Measurements from ENCODE around the gene LRRFIP2. TPM values are rescaled to one million over a fixed set of nuclear protein-coding genes. Genes with fewer than 3 reads are reported as not detected.
A peak's percentile ranks its signal among the peaks of the same experiment; 100 is the strongest.
"Not testable (repeated sequence)": the region's sequence is repeated elsewhere in the genome, so short reads cannot be mapped to it uniquely, and the experiment has no call there.

LRRFIP2 gene, protein sequence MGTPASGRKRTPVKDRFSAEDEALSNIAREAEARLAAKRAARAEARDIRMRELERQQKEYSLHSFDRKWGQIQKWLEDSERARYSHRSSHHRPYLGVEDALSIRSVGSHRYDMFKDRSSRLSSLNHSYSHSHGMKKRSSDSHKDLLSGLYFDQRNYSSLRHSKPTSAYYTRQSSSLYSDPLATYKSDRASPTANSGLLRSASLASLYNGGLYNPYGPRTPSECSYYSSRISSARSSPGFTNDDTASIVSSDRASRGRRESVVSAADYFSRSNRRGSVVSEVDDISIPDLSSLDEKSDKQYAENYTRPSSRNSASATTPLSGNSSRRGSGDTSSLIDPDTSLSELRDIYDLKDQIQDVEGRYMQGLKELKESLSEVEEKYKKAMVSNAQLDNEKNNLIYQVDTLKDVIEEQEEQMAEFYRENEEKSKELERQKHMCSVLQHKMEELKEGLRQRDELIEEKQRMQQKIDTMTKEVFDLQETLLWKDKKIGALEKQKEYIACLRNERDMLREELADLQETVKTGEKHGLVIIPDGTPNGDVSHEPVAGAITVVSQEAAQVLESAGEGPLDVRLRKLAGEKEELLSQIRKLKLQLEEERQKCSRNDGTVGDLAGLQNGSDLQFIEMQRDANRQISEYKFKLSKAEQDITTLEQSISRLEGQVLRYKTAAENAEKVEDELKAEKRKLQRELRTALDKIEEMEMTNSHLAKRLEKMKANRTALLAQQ
- 10 to 100 TPM; 43.3 to 59.3 TPM for polyA plus RNA-seq

DNA sequence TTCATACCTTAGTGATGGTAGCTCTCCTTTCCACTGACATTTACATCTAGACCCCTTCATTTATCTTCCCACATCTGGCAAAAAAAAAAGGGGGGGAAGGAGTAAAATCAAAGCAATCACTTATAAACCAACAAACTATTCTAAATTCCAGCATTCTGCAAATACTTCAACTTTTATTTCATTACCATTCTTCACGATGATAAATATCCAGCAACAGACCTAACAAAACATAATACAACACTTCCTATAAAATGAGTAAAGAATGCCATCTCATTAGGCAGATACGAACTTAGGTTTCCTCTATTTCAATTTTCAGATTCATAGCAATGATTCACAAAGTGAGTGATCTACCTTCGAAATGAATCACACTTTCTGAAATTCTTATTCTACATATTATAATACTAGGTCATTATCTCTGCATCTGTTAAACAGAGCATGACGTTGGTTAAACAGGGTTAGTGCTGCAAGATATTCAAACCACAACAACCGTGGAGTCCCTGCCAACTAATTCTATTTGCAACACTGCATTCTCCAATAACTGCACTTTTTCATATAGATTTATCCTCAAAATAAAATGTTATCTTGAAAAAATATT lies at the start of gene LRRFIP2:
Gene LRRFIP2, minus strand, starts transcription at position 51 of the 595 bp plus-strand sequence. CDS start 25,599 bp downstream, outside the sequence.
- H3K27ac ChIP-seq (ENCODE audit: low read depth in 2 of 2, low read length in 1 of 2), result peak within 1 kb of the TSS; percentile 98 to 99
- no peaks in the 10 kb centered on the region for H3K27me3 ChIP-seq (ENCODE audit: control insufficient read depth in 1 of 2, insufficient read depth in 2 of 2, low read length in 2 of 2)
- H3K4me1 ChIP-seq (ENCODE audit: control insufficient read depth in 2 of 2, insufficient read depth in 2 of 2, low read length in 1 of 2), result peaks cover 0 to 3% of the 10 kb centered on the region in 2 donors
- peak within 1 kb of the TSS; percentile 86 to 97 for H3K4me3 ChIP-seq (ENCODE audit: low read depth in 1 of 2, low read length in 2 of 2)
- WGBS, 2 donors, result 2 to 5% methylated on average over 5 of the region's 5 CpGs
- H3K9me3 ChIP-seq (ENCODE audit: control insufficient read depth in 2 of 2, insufficient read depth in 1 of 2, low read depth in 1 of 2, low read length in 1 of 2), result no peaks in the 10 kb centered on the region
- H3K36me3 ChIP-seq (ENCODE audit: control insufficient read depth in 2 of 2, insufficient read depth in 2 of 2, low read length in 1 of 2), result peaks cover 3 to 4% of the 10 kb centered on the region in 2 donors

GRCh38 chr3:37223576-37223975 lies 49.2 kb upstream of the LRRFIP2 start:
- H3K9me3 ChIP-seq (ENCODE audit: control insufficient read depth in 2 of 2, insufficient read depth in 1 of 2, low read depth in 1 of 2, low read length in 1 of 2), result no peaks in the 10 kb centered on the region
- no peaks in the 10 kb centered on the region for H3K36me3 ChIP-seq (ENCODE audit: control insufficient read depth in 2 of 2, insufficient read depth in 2 of 2, low read length in 1 of 2)
- H3K27ac ChIP-seq (ENCODE audit: low read depth in 2 of 2, low read length in 1 of 2), result no peak overlapping the region
- H3K4me1 ChIP-seq (ENCODE audit: control insufficient read depth in 2 of 2, insufficient read depth in 2 of 2, low read length in 1 of 2), result no peaks in the 10 kb centered on the region
- WGBS, 2 donors, result 70 to 88% methylated on average over 1 of the region's 1 CpG
- no peak overlapping the region for H3K4me3 ChIP-seq (ENCODE audit: low read depth in 1 of 2, low read length in 2 of 2)
- no peaks in the 10 kb centered on the region for H3K27me3 ChIP-seq (ENCODE audit: control insufficient read depth in 1 of 2, insufficient read depth in 2 of 2, low read length in 2 of 2)

DNA sequence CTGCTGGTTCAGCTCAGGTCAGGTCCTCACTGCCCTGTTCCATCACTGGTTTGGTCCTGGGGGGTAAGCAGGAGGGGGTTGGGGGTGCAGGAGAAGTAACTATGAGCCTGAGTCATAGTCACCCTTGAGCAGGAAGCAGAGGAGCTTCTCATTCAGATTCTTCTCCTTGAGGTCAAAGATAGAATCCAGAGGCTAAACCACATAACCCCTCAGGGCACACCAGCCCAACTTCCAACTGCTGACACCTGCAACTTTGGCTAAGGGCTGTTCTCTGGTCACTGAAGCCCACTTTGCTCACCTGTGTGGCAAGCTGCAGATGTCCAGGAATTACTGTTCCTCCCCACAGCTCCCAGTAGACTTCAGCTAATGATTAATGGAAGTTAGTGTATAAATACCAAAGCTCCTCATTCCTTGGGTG lies 48.8 kb upstream of the LRRFIP2 start:
- H3K27ac ChIP-seq (ENCODE audit: low read depth in 2 of 2, low read length in 1 of 2), result no peak overlapping the region
- H3K4me1 ChIP-seq (ENCODE audit: control insufficient read depth in 2 of 2, insufficient read depth in 2 of 2, low read length in 1 of 2), result no peaks in the 10 kb centered on the region
- H3K27me3 ChIP-seq (ENCODE audit: control insufficient read depth in 1 of 2, insufficient read depth in 2 of 2, low read length in 2 of 2), result no peaks in the 10 kb centered on the region
- no peaks in the 10 kb centered on the region for H3K9me3 ChIP-seq (ENCODE audit: control insufficient read depth in 2 of 2, insufficient read depth in 1 of 2, low read depth in 1 of 2, low read length in 1 of 2)
- no peaks in the 10 kb centered on the region for H3K36me3 ChIP-seq (ENCODE audit: control insufficient read depth in 2 of 2, insufficient read depth in 2 of 2, low read length in 1 of 2)
- H3K4me3 ChIP-seq (ENCODE audit: low read depth in 1 of 2, low read length in 2 of 2), result no peak overlapping the region

DNA sequence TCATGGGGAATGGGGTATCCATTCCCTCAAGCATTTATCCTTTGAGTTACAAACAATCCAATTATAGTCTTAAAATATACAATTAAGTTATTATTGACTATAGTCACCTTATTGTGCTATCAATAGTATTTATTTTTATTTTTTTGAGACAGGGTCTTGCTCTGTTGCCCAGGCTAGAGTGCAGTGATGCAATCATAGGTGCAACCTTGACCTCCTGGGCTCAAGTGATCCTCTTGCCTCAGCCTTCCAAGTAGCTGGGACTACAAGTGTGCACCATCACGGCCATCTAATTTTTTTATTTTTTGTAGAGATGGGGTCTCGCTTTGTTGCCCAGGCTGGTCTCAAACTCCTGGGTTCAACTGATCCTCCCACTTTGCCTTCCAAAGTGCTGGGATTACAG lies 48.2 kb upstream of the LRRFIP2 start:
- not testable (repeated sequence) for H3K36me3 ChIP-seq (ENCODE audit: control insufficient read depth in 2 of 2, insufficient read depth in 2 of 2, low read length in 1 of 2); H3K4me3 ChIP-seq (ENCODE audit: low read depth in 1 of 2, low read length in 2 of 2)
- WGBS, 2 donors, result 88 to 95% methylated on average over 2 of the region's 2 CpGs

DNA sequence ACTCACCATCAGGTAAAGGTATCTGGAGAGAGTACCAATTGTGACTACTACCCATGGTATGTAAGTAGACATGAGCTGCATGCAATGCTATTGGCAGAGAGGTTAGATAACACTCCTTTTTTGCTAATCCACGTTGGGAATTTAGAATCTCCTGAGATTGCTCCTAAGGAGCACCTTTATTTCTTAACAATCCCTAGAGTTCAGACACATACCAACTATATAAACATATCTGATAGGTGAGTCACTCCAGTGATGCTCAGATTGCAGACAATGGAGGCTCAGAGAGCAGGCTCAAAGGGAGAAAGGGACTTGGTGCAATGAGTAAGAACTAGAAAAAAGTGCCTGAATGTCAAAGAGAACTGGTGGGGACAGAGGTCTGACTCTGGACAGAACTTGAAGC lies 47.0 kb upstream of the LRRFIP2 start:
- H3K9me3 ChIP-seq (ENCODE audit: control insufficient read depth in 2 of 2, insufficient read depth in 1 of 2, low read depth in 1 of 2, low read length in 1 of 2), result no peaks in the 10 kb centered on the region
- H3K27me3 ChIP-seq (ENCODE audit: control insufficient read depth in 1 of 2, insufficient read depth in 2 of 2, low read length in 2 of 2), result no peaks in the 10 kb centered on the region
- WGBS, 2 donors, result 26 to 36% methylated on average over 1 of the region's 1 CpG
- no peaks in the 10 kb centered on the region for H3K4me1 ChIP-seq (ENCODE audit: control insufficient read depth in 2 of 2, insufficient read depth in 2 of 2, low read length in 1 of 2)
- no peak overlapping the region for H3K4me3 ChIP-seq (ENCODE audit: low read depth in 1 of 2, low read length in 2 of 2)
- H3K36me3 ChIP-seq (ENCODE audit: control insufficient read depth in 2 of 2, insufficient read depth in 2 of 2, low read length in 1 of 2), result no peaks in the 10 kb centered on the region
- H3K27ac ChIP-seq (ENCODE audit: low read depth in 2 of 2, low read length in 1 of 2), result no peak overlapping the region

More for the DNA sequence above, 48.2 kb upstream of the LRRFIP2 start:
- H3K27ac ChIP-seq (ENCODE audit: low read depth in 2 of 2, low read length in 1 of 2); H3K4me1 ChIP-seq (ENCODE audit: control insufficient read depth in 2 of 2, insufficient read depth in 2 of 2, low read length in 1 of 2); H3K9me3 ChIP-seq (ENCODE audit: control insufficient read depth in 2 of 2, insufficient read depth in 1 of 2, low read depth in 1 of 2, low read length in 1 of 2); H3K27me3 ChIP-seq (ENCODE audit: control insufficient read depth in 1 of 2, insufficient read depth in 2 of 2, low read length in 2 of 2): not testable (repeated sequence)

- Histone ChIP-seq H3K4me1 (ENCODE audit: control insufficient read depth in 2 of 2, insufficient read depth in 2 of 2, low read length in 1 of 2) (no peaks in the 10 kb centered on the region), H3K9me3 (ENCODE audit: control insufficient read depth in 2 of 2, insufficient read depth in 1 of 2, low read depth in 1 of 2, low read length in 1 of 2) (no peaks in the 10 kb centered on the region), H3K36me3 (ENCODE audit: control insufficient read depth in 2 of 2, insufficient read depth in 2 of 2, low read length in 1 of 2) (no peaks in the 10 kb centered on the region), H3K27me3 (ENCODE audit: control insufficient read depth in 1 of 2, insufficient read depth in 2 of 2, low read length in 2 of 2) (no peaks in the 10 kb centered on the region), H3K4me3 (ENCODE audit: low read depth in 1 of 2, low read length in 2 of 2) (no peak overlapping the region), H3K27ac (ENCODE audit: low read depth in 2 of 2, low read length in 1 of 2) (no peak overlapping the region)
- 44 to 48% methylated on average over 1 of the region's 1 CpG for WGBS, 2 donors
Measured at GRCh38 chr3:37219266-37219665, 44.9 kb upstream of the LRRFIP2 start.

DNA sequence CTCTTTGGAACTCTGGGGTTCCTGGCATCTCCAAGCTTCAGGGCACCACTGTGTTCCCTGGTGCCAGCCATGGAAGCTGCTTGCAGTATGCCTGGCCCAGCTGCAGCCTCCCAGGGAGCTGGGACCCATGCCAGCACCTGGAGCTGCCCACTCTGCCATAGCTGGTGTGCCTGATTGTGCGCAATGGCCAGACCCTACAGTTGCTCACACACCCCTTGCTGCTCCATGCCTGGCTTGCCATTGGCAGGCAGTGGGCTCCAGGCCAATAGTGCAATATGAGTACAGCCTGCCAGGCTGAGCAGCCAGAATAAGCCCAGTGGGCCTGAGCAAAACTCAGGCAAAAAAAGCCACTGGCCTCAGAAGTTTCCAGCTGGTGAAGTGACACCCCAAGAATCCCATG lies 43.8 kb upstream of the LRRFIP2 start:
- Histone ChIP-seq H3K36me3 (ENCODE audit: control insufficient read depth in 2 of 2, insufficient read depth in 2 of 2, low read length in 1 of 2) (no peaks in the 10 kb centered on the region), H3K27ac (ENCODE audit: low read depth in 2 of 2, low read length in 1 of 2) (no peak overlapping the region), H3K4me1 (ENCODE audit: control insufficient read depth in 2 of 2, insufficient read depth in 2 of 2, low read length in 1 of 2) (no peaks in the 10 kb centered on the region), H3K4me3 (ENCODE audit: low read depth in 1 of 2, low read length in 2 of 2) (no peak overlapping the region), H3K27me3 (ENCODE audit: control insufficient read depth in 1 of 2, insufficient read depth in 2 of 2, low read length in 2 of 2) (no peaks in the 10 kb centered on the region), H3K9me3 (ENCODE audit: control insufficient read depth in 2 of 2, insufficient read depth in 1 of 2, low read depth in 1 of 2, low read length in 1 of 2) (no peaks in the 10 kb centered on the region)
- WGBS, 2 donors, result 83 to 95% methylated on average over 1 of the region's 1 CpG

GRCh38 chr3:37217098-37217849 lies 42.9 kb upstream of the LRRFIP2 start:
- no peaks in the 10 kb centered on the region for H3K27me3 ChIP-seq (ENCODE audit: control insufficient read depth in 1 of 2, insufficient read depth in 2 of 2, low read length in 2 of 2)
- H3K4me3 ChIP-seq (ENCODE audit: low read depth in 1 of 2, low read length in 2 of 2), result no peak overlapping the region
- H3K36me3 ChIP-seq (ENCODE audit: control insufficient read depth in 2 of 2, insufficient read depth in 2 of 2, low read length in 1 of 2), result no peaks in the 10 kb centered on the region
- no peak overlapping the region for H3K27ac ChIP-seq (ENCODE audit: low read depth in 2 of 2, low read length in 1 of 2)
- no peaks in the 10 kb centered on the region for H3K9me3 ChIP-seq (ENCODE audit: control insufficient read depth in 2 of 2, insufficient read depth in 1 of 2, low read depth in 1 of 2, low read length in 1 of 2)
- H3K4me1 ChIP-seq (ENCODE audit: control insufficient read depth in 2 of 2, insufficient read depth in 2 of 2, low read length in 1 of 2), result no peaks in the 10 kb centered on the region
- 85 to 90% methylated on average over 10 of the region's 10 CpGs for WGBS, 2 donors

- no peak overlapping the region for H3K27ac ChIP-seq (ENCODE audit: low read depth in 2 of 2, low read length in 1 of 2)
- no peaks in the 10 kb centered on the region for H3K9me3 ChIP-seq (ENCODE audit: control insufficient read depth in 2 of 2, insufficient read depth in 1 of 2, low read depth in 1 of 2, low read length in 1 of 2)
- no peaks in the 10 kb centered on the region for H3K4me1 ChIP-seq (ENCODE audit: control insufficient read depth in 2 of 2, insufficient read depth in 2 of 2, low read length in 1 of 2)
- H3K4me3 ChIP-seq (ENCODE audit: low read depth in 1 of 2, low read length in 2 of 2), result no peak overlapping the region
- no peaks in the 10 kb centered on the region for H3K36me3 ChIP-seq (ENCODE audit: control insufficient read depth in 2 of 2, insufficient read depth in 2 of 2, low read length in 1 of 2)
- 77 to 79% methylated on average over 3 of the region's 3 CpGs for WGBS, 2 donors
- H3K27me3 ChIP-seq (ENCODE audit: control insufficient read depth in 1 of 2, insufficient read depth in 2 of 2, low read length in 2 of 2), result no peaks in the 10 kb centered on the region
Measured at GRCh38 chr3:37216597-37217097, 42.3 kb upstream of the LRRFIP2 start.
